ENCODE measurements around the gene P2RX3. TPM values are rescaled to one million over a fixed set of nuclear protein-coding genes. Genes with fewer than 3 reads are reported as not detected.
A peak's percentile ranks its signal among the peaks of the same experiment; 100 is the strongest.

Gene P2RX3
- total and polyA plus RNA-seq, 2 experiments from 2014 or later = 0.15 to 0.35 TPM

- Histone ChIP-seq H4K20me1 (replicated peaks; ENCODE audit: insufficient read depth) (peaks cover 27% of the 10 kb centered on the region), H3F3A (replicated peaks; ENCODE audit: low read depth) (peaks cover 14% of the 10 kb centered on the region; the same call in 1 of the 2 replicates), H3K27me3 (ENCODE audit: insufficient read depth) (no peaks in the 10 kb centered on the region), H3K4me2 (no peak overlapping the region), H3K36me3 (ENCODE audit: insufficient read depth) (peaks cover 15% of the 10 kb centered on the region), H3K27ac (ENCODE audit: low read depth) (no peak overlapping the region), H3K4me1 (ENCODE audit: insufficient read depth) (peaks cover 18% of the 10 kb centered on the region), H3K4me3 (no peak overlapping the region), H2AFZ (no peak overlapping the region), H3K79me2 (replicated peaks; ENCODE audit: insufficient read depth) (peaks cover 45% of the 10 kb centered on the region), H3K9me2 (ENCODE audit: insufficient read depth) (no peaks in the 10 kb centered on the region)
- Mint-ChIP-seq H3K4me3 (0 out of 3 replicates have a peak overlapping the region, but pooled peaks have one; percentile 70), H3K36me3 (ENCODE audit: low read depth) (peaks cover 62% of the 10 kb centered on the region), H3K27me3 (ENCODE audit: insufficient read depth, low read depth, poor library complexity) (peaks cover 11% of the 10 kb centered on the region), H3K4me1 (peaks cover 49% of the 10 kb centered on the region), H3K27ac (no peak overlapping the region), H3K9me3 (no peaks in the 10 kb centered on the region; the same call in 2 of the 3 replicates)
- TF ChIP-seq CREB1 (CRISPR knock-in tag; IDR thresholded peaks at IDR 0.05; ENCODE audit: low read depth) (no peak), STAT1 (IDR thresholded peaks at IDR 0.05; ENCODE audit: unreplicated experiment) (no peak), EZH2 (IDR thresholded peaks at IDR 0.05; ENCODE audit: low read depth, unreplicated experiment) (no peak), REST (IDR thresholded peaks at IDR 0.05; ENCODE audit: unreplicated experiment) (no peak), ZNF331 (CRISPR knock-in tag; IDR thresholded peaks at IDR 0.05; ENCODE audit: low read depth) (no peak), EZH2phosphoT487 (IDR thresholded peaks at IDR 0.05; ENCODE audit: unreplicated experiment) (no peak), ZNF462 (CRISPR knock-in tag; IDR thresholded peaks at IDR 0.05) (no peak), JUNB (IDR thresholded peaks at IDR 0.05; ENCODE audit: unreplicated experiment) (no peak)
- no peak for DNase-seq (ENCODE audit: low spot score)
- no peak for ATAC-seq
Observed at GRCh38 chr11:57310091-57310490, 28.1 kb upstream of the P2RX3 start.
